HG02852 (cell line): Measurements from ENCODE around the gene POLR1A.
"Not testable (repeated sequence)": the region's sequence is repeated elsewhere in the genome, so short reads cannot be mapped to it uniquely, and the experiment has no call there.

Source experiments
- ATAC-seq: cut with Tn5 transposase; IDR thresholded peaks from one replicate; pipeline ENCODE4 v1.9.1; 2021; ENCODE audit warnings: mild to moderate bottlenecking, moderate library complexity; ENCODE audit not compliant: unreplicated experiment

The POLR1A gene

DNA sequence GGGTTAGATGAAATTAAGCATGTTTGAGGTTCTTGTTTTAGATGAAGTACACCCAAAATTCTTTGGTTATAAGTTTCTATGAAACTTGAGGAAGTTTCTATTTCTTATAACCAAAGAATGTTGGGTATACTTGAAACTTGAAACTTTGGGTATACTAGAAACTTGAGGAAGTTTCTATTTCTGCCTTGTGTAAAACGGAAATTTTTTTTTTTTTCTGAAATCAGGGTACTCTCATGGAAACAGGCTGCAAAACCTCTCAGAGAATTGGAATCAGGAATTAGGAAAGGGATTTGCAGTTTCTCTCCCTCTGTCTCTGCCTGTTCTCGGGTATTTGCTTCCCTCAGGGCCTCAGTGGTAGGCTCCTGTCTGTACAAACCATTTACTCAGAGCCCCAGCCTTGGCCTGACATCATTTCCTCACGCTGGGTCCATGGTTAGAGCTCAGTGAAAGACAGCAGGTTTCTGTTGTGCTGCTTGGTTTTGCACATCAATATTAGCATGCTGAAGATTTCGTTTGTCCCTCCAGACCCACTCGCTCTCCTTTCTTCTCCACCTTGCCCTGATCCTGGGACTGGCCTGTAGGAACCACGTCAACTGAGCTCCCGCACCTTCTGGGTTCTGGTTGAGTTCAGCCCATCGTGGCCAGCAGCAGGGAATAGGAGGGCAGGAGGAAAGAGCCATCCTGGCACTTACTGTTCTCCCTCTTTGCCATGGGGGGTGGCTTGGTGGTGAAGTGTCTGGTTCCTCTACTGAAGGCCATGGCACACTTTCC is 106.4 kb downstream of the POLR1A start:
- peak; percentile 81 for ATAC-seq

DNA sequence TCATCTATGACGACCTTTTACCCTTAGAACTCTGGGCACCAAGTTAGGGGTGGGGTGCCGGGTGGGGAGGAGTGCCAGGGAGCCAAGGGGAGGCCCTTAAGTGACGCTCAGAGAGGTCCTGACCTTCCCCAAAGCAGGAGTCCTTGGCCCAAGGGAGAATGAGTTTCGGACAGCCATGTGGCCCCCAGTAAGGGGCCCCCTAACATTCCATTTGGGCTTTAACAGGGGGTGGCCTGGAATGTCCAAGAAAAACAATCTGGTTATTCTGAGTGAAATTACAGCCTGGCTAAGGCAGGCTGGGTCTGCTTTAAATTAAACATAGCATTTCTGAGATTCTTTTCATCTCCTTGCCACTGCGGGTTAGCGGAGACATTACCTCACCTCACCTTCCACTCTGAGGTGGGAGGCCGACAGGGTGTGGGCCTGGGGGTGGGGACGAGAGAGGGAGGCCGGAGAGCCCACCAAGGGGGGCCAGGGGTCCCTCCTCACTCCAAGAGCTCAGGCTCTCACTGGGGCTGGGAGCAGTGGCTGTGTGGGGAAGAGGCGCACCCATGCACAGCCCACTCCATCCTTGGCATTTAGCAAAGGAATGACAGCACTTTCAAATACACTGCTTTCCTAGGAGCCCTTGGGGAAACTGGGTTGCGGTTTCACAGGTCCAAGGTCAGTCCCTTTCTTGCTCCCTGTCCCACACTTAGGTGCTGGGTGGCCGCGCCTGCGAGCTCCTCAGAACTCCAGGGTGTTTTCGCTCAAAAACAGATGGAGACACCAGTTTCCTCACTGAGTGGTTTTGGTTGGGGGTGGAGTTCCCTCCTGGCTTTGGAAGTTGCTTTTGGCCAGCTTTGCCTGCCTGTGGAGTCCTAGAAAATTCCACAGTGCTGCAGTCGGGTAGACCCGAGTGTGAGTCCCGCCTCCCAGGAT is 107.4 kb downstream of the POLR1A start:
- ATAC-seq, result no peak

DNA sequence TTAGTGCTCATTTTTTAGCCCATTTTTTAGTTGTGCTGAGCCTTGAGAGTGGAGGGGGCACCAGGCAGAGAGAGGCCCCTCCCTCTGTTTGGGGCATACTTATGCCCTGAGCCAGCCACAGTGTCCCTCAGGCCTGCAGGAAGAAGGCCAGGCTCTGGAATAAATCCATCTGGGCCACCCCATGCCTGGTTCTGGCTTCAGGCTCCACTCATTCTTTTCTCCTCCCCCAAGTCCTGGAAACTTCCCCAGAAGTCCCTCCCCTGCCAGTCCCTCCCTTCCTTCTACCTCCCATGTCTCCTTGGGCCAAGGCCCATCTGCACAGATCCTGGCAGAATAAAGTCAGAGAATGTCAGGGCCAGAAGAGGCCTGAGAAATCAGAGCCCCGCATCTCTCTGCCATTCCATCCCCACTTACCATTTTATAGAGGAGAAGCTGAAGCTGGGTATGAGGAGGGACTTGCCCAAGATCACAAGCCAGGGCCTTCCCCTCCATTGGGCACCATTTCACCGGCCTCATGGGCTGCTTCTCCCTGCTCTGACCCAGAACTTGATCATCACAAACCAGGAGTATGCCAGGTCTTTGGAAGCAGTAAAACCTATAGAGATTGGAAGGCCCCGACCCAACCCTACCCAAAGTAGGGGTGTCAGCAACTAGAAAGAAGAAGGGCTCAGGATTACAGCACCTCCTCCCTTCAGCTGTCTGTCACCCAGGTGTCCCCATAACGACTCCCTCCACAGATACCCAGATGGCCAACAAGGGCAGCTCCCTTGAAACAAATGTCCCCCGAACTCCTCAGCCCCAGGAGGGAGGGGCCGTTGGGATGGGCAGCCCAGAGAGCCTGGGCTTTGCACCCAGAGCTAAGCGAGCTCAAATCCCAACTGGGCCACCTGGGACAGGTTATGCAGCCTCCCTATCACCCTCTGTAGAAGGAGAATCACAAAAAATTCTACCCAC is 108.4 kb downstream of the POLR1A start:
- no peak for ATAC-seq

DNA sequence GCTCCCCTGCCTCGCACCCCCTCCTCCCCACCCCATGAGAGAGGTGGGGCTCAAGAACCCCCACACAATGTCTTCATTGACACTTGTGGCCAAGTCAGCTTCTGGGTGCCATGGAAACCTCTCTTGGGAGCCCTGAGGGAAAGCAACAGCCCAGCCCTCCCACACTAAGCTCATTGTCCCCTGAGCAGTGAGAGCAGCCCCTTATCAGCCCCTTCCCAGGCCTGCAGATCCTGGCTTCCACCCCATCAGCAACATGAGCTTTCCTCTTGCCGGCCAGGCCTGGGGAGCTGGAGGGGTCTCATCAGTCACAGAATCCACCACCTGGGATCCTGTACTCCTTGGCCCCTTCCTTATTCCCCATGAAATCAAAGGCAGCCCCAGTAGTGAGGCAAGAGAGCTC is 109.1 kb downstream of the POLR1A start:
- no peak for ATAC-seq

DNA sequence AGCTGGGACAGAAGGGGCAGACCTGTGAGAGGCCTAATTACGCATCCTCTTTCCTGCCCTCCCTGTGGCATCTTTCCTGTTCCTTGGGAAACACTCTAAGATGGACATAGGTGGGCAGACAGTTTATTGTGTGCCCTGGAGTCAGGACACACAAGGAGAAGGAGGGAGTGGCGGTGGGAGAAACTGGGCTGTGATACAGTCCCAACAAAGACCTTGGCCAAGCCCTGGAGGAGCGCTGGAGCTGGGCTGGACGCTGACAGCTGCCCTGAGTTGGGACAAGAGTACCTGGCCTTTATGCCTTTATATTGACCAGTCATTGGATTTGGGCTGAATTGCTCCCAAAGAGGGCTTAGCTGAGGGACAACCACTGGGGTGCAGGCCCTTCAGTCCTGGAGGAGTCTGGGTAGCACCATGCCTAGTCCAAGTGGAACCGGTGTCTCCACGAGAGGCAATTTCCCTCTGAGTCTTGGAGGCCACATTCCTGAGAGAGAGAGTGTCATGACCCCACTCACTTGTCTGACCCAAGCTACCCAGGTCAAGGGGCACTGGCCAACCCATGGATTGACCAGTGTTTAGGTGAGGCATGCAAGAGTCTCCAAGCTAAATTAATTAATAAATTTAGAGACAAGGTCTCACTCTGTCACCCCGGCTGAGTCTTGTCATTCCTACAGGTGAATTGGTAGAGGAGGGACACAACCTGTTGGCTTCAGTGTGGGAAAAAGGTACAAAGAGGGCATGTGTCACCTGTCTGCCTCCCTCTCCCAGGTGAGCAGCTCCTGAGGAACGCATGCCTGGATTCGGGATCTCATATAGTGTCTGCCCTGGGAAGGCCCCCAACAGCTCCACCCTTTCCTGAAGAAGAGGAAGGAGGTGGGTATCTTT is 109.8 kb downstream of the POLR1A start:
- ATAC-seq, result no peak

DNA sequence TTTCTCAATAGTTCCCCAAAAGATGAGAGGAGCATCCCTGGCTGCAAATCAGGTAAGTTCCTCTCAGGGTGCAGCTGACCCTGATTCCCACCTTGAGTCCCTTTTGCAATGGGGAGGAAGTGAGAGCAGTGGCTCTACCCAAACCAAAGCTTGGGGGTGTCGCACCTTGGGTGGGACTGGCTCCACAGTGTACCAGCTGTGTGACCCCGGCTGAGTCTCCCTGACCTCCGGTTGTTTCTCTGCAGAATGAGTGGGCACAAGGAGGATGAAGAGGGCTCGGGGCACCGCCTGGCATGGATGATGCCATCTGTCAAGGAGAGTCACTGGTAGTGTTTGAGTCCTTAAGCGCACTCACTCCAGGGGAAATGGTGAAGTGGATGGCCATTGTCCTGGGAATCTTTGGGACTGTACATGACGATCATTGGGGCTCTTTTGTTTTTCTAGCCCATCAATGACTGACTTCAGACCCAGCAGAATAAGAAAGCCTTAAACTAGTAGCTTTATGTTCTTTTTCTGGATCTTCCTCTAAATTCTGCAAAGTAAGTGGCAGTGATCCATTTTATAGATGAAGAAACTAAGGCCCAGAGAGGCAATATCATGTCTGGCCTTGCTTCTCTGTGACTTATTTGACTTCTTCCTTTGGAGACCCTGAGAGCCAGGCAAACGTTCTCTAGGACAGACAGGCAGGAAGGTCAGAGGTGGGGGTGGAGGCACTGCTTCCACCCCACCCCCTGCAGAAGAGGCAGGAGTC is 110.6 kb downstream of the POLR1A start:
- no peak for ATAC-seq

DNA sequence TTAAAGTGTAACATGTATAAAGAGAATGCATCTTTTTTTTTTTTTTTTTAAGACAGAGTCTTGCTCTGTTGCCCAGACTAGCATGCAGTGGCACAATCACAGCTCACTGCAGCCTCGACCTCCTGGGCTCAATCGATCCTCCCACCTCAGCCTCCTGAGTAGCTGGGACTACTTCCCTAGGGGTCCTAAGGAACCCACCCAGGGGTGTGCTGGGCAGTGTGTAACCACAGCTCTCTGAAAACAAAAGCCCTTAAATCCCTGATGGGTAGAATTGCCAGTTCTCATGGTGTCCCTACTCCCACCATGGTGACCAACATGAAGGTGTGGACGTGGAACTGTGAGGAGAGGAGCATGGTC is 111.3 kb downstream of the POLR1A start:
- ATAC-seq, result peak; percentile 14

DNA sequence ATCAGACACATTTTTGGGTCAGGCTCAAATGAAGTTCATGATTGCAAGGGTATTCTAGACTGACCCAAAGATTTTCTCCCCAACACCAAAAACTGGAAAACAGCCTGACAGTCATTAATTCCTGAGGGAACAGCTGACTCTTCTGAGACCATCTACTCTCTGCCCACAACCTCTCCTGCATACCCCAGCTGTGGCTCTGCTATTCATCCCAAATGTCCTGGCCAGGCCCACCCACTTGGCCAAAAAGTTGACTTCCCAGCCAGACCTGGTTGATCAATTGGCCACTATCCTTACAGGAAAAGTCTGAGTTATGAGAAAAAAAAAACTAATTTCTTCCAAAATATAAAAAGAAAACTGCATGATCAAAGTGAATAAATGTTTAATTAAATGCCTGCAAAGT is 113.1 kb downstream of the POLR1A start:
- no peak for ATAC-seq

DNA sequence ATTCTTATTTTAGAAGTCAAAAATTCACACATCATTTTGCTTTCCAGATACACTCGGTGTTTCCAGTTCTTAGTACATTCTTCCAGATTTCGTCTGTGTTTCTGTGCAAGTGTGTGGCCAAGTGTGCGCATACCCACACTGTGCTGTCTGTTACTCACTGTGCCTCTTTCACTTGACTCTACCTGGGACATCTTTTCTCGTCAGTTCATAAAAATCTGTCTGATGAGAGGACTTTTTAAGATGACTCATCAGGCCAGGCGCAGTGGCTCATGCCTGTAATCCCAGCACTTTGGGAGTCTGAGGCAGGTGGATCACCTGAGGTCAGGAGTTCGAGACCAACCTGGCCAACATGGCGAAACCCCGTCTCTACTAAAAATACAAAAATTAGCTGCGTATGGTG is 113.6 kb downstream of the POLR1A start:
- ATAC-seq, result not testable (repeated sequence)

DNA sequence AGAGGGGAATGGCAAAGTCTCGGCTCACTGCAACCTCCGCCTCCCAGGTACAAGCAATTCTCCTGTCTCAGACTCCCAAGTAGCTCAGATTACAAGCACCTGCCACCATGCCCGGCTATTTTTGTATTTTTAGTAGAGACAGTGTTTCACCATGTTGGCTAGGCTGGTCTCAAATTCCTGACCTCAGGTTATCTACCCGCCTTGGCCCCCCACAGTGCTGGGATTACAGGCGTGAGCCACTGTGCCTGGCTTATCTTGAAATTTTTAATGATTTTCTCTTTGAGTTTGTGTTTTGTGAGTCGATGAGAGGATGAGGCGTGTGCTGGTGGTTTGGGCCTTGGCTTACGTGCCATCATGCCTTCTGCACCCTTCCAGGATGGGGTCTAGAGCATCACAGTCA is 115.6 kb downstream of the POLR1A start:
- no peak for ATAC-seq

DNA sequence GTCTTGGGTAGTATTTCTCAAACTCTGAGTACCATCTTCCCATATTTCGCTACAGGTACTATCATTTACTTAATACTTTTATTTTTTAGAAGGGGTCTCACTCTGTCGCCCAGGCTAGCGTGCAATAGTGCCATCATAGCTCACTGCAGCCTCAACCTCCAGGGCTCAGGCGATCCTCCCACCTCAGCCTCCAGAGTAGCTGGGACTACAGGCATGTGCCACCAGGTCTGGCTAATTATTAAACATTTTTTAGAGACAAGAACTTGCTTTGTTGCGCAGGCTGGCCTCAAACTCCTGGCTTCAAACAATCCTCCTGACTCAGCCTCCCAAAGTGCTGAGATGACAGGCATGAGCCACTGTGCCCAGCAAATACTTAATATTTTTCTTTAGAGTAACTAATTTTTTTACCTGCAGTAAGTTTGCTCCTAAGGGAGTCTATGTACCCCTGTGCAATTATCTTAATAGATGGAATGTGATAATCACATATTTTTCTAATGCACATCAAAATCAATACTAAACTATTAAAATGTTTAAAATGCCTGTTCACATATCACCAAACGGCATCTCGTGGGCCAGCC is 116.3 kb downstream of the POLR1A start:
- ATAC-seq, result no peak

DNA sequence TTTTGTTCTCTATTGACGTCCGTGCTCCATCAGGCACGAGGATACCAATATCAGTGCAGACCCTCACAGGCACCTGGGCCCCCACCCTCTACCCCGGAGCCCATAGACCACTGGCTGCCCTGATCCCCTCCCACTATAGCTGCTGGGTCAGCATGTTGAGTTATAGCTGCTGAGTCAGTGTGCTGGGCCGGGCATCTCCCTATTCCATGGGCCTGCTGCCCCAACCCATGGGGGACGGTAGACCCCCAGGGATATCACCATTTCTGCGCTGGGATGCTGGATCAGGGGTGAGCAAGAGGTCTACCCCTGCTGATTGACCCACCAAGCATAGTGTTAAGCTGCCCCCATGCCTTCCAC is 116.8 kb downstream of the POLR1A start:
- ATAC-seq, result no peak

DNA sequence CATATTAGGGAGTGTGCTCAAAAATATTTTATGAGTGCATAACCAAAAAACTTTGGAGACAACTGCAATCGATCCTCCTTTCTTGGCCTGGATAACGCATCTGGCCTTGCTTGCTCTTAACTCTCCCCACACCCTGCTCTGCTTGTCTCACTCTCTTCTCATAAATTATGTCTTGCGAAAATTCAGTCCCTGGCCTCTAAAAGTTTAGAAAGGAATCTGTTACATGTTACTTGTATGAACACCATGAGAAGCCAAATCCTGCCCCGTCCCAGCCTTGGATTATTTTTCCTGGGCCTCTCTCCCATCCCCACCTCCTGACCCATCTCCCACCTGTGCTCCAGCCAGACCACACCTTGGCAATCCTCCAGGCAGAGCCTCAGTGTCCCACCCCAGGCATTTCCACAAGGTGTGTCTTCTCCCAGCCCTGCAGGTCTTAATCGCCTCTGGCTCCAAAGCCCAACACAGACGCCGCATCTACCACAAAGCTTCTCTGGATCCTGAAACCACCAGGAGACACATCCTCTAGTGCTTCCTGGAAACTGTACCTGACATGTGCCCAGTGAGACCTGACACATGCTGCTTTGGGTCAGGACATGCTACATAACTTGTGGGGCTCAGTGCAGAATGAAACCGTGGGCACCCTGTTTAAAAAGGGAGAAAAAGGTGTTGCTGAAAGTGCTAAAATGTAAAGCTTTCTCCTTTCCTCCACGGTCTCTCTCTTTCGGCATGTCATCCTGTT is 117.3 kb downstream of the POLR1A start:
- no peak for ATAC-seq

DNA sequence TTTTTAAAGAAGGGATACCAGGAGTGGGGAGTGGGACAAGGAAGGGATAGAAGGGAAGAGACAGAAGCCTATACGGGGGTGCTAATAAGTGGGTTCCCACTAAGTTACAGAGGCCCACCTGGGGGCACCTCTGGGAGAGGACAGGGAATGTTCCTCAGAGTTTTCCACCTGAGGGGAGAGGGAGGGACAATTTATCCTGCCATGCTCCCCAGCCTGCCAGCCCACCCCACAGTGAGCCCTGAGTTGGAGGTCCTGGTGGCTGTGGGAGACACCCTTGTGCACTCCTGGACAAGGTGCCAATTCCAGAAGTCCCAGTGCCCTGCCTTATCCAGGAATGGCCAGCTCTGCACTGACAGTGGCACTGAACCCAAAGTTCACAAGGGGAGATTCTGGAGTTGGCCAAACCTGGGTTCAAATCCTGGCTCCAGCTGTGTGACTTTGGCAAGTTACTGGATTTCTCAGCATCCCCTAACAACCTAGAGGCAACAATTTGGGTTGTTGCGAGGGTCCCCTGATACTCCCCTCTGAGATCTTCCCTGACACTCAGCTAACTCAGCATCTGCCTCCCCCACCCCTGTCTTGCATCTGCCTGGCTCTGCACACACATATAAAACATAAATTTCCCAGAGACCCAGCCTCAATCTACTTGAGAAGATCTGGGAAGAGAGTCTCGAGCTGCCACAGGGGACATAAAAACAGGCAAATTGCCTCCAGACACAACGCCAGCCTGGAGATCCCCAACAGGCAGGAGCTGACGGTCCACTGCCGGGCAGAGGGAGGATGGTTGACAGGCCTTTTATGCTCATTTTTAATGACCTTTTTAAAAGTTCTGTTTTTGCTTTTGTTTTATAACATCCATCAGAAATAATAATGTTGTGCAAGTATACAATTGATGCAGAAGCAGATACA is 118.2 kb downstream of the POLR1A start:
- no peak for ATAC-seq

DNA sequence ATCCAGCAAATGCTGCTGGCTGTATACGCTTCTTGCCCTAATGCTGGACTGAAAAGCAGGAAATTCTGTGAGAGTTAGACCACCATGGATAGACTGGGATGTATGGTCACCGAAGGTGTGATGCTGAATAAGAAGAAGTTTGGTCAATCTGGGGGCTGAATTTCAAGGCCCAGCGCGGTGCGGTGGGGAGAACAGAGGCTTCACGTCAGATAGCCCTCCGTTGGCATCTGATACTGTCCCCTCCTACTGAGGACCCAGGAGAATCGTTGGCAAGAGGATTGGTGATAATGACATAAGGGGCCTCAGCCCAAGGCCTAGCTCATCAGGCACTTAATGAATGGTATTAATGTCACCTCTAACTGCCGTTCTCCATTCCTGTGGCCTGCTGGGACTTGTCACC is 119.6 kb downstream of the POLR1A start:
- ATAC-seq, result no peak

DNA sequence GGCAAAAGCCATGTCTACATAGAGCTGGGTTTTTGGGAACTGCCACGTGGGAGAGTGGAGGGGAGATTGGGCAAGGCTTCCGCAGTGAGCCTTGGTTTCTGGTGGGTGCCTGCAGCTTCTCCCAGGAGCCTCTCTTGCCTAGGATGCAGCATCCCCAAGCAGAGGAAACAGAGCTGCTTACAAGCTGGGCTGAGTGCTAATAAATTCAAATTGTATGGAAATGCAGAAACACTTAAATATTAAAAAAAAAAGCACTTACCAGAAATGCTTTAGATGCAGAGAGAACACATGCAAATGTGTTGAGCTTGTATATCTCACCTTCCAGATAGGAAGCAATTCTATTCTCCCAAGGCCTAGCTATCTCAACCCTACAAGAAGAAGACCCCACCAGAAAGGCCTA is 120.9 kb downstream of the POLR1A start:
- ATAC-seq, result no peak

DNA sequence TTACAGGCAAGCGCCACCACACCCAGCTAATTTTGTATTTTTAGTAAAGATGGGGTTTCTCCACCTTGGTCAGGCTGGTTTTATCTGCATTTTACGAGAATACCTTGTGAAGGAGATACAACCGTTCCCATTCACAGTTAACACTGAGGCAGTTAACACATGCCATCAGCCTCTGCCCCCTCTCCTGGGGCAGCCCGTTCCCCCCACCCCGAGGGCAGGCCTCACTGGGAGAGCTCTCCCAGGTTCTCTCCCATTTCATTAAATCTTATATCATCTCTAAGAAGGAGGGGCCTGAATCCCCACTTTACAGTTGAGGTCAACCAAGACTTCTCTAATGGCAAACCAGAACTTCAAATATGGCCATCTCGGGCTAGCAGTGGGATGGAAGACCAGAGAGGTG is 121.9 kb downstream of the POLR1A start:
- no peak for ATAC-seq
